CD4-positive, alpha-beta T cell (primary cell): ENCODE data around the gene SMIM36. TPM values are rescaled to one million over a fixed set of nuclear protein-coding genes. Genes with fewer than 3 reads are reported as not detected.
"Not testable (repeated sequence)": the region's sequence is repeated elsewhere in the genome, so short reads cannot be mapped to it uniquely, and the experiment has no call there.

Source experiments
- ATAC-seq: fragments of 200-7000 bp; cut with Tn5 transposase; one replicate; pipeline ENCODE4 v1.10.0; 2022; ENCODE audit warnings: mild to moderate bottlenecking; ENCODE audit not compliant: poor library complexity
- CTCF ChIA-PET: fragments of 350-600 bp; sonication (Branson Sonifier 250); formaldehyde crosslinking; loops from one replicate; lab custom pipeline; 2021; ENCODE audit warnings: antibody characterized with exemption, inconsistent platforms; lab: Charles Lee
- POLR2A ChIA-PET: fragments of 350-600 bp; sonication (Branson Sonifier 250); formaldehyde crosslinking; loops from one replicate; lab custom pipeline; 2021; ENCODE audit warnings: antibody characterized with exemption, inconsistent platforms; lab: Charles Lee
- DNase-seq, 14 experiments: peaks; one replicate each; pipeline ENCODE4 v3.0.0-alpha.2; 2013 to 2020; ENCODE audit warnings: mixed read lengths in 2 of 14
- H3K27ac ChIP-seq, 2 donors: one replicate each; pipeline versions ENCODE4 v1.5.1 to v1.7.0; 2013; ENCODE audit warnings: low read length in 2 of 2, low read depth in 1 of 2, mild to moderate bottlenecking in 1 of 2
- H3K27me3 ChIP-seq, 2 experiments: 1 replicate in 1 of 2; 2 replicates in 1 of 2; pipeline versions ENCODE4 v1.6.1 to v1.7.0; 2013; ENCODE audit warnings: low read length in 2 of 2, control low read depth in 1 of 2, mild to moderate bottlenecking in 1 of 2, moderate library complexity in 1 of 2; ENCODE audit not compliant: insufficient read depth in 2 of 2, control insufficient read depth in 1 of 2
- H3K36me3 ChIP-seq: one replicate; pipeline ENCODE4 v1.6.1; 2013; ENCODE audit warnings: low read length, control low read depth; ENCODE audit not compliant: insufficient read depth
- H3K4me1 ChIP-seq: one replicate; pipeline ENCODE4 v1.6.1; 2013; ENCODE audit warnings: low read length, control low read depth; ENCODE audit not compliant: insufficient read depth
- H3K4me3 ChIP-seq: one replicate; pipeline ENCODE4 v1.5.1; 2013; ENCODE audit warnings: mild to moderate bottlenecking, low read length, moderate library complexity
- H3K9me3 ChIP-seq, 2 experiments: 1 replicate in 1 of 2; 2 replicates in 1 of 2; pipeline versions ENCODE4 v1.6.1 to v1.7.0; 2013; ENCODE audit warnings: low read length in 2 of 2, mild to moderate bottlenecking in 2 of 2, control low read depth in 1 of 2, moderate library complexity in 1 of 2; ENCODE audit not compliant: control insufficient read depth in 1 of 2, insufficient read depth in 1 of 2
- H3K27ac Mint-ChIP-seq: one replicate; pipeline ENCODE4 v1.8.0; 2020; ENCODE audit warnings: mixed read lengths
- H3K27me3 Mint-ChIP-seq: one replicate; pipeline ENCODE4 v1.8.0; 2021; ENCODE audit warnings: mixed read lengths
- H3K36me3 Mint-ChIP-seq: one replicate; pipeline ENCODE4 v1.8.0; 2021; ENCODE audit warnings: low read depth, mixed read lengths
- H3K4me1 Mint-ChIP-seq: one replicate; pipeline ENCODE4 v1.8.0; 2021; ENCODE audit warnings: low read depth, mixed read lengths
- H3K4me3 Mint-ChIP-seq: one replicate; pipeline ENCODE4 v1.8.0; 2020; ENCODE audit warnings: mild to moderate bottlenecking, mixed read lengths
- H3K9me3 Mint-ChIP-seq: one replicate; pipeline ENCODE4 v1.8.0; 2020; ENCODE audit warnings: mixed read lengths
- CTCF ChIP-seq: fragments of 200-600 bp; IDR thresholded peaks from one replicate; pipeline ENCODE4 v1.8.0; 2022; ENCODE audit warnings: antibody characterized with exemption, mild to moderate bottlenecking
- intact Hi-C, 2 experiments: fragments of 100-400 bp; cut with DNase I in 1 of 2; cut with micrococcal nuclease in 1 of 2; formaldehyde crosslinking; loops; one replicate each; pipeline versions ENCODE4 v1.15.1 to v1.9.0; 2023 to 2025; cut with DNase I, micrococcal nuclease
- total RNA-seq, 174 experiments: library from RNA in 2 of 174; stranded (reverse) in 2 of 174; gene quantifications; one replicate each; pipeline ENCODE4 v1.2.3 and lab custom pipeline; 2021 to 2026

The SMIM36 gene
- total RNA-seq, 2 experiments from 2014 or later = not detected

- Histone ChIP-seq H3K4me3 (no peak overlapping the region), H3K9me3 (no peaks in the 10 kb centered on the region), H3K27me3 (peaks cover 0 to 8% of the 10 kb centered on the region in 2 experiments), H3K27ac (no peak overlapping the region), H3K36me3 (no peaks in the 10 kb centered on the region), H3K4me1 (no peaks in the 10 kb centered on the region)
- CTCF ChIA-PET = interaction anchor here (0.7 to 1.0 kb wide), 4 partner anchors 12 to 204 kb away, joined by 3 to 6 read pairs (median 3); no protein-coding TSS in a partner anchor
- H3K4me1 Mint-ChIP-seq = no peaks in the 10 kb centered on the region
- DNase-seq (peak; percentile 25 to 79 (median 68)), ATAC-seq (peak; percentile 57)
- no peak overlapping the region for H3K4me3 Mint-ChIP-seq
- no peaks in the 10 kb centered on the region for H3K9me3 Mint-ChIP-seq
- intact Hi-C loops = loop anchor here (2.0 to 10.0 kb wide), 4 partner anchors 157 to 522 kb away; no protein-coding TSS in a partner anchor
- POLR2A ChIA-PET = no interaction called here
- TF ChIP-seq CTCF = peak; percentile 97
- H3K27ac Mint-ChIP-seq = no peak overlapping the region
- H3K27me3 Mint-ChIP-seq = peaks cover 6% of the 10 kb centered on the region
- no peaks in the 10 kb centered on the region for H3K36me3 Mint-ChIP-seq
Observed at GRCh38 chr17:55513885-55514590, 2.8 kb upstream of the SMIM36 start.

- DNase-seq, ATAC-seq, H3K4me3 Mint-ChIP-seq, POLR2A ChIA-PET, H3K27ac Mint-ChIP-seq, H3K9me3 Mint-ChIP-seq, H3K27ac ChIP-seq, H3K4me1 ChIP-seq, intact Hi-C loops, H3K27me3 Mint-ChIP-seq, H3K36me3 Mint-ChIP-seq, H3K4me3 ChIP-seq, CTCF ChIA-PET, H3K4me1 Mint-ChIP-seq, H3K27me3 ChIP-seq, H3K9me3 ChIP-seq, H3K36me3 ChIP-seq: not testable (repeated sequence)
Observed at GRCh38 chr17:55507669-55508068, 3.6 kb downstream of the SMIM36 start.

GRCh38 chr17:55501626-55502025, 9.6 kb downstream of the SMIM36 start:
- H3K27me3 Mint-ChIP-seq, H3K27ac ChIP-seq, H3K4me3 Mint-ChIP-seq, H3K9me3 Mint-ChIP-seq, H3K36me3 Mint-ChIP-seq, intact Hi-C loops, CTCF ChIA-PET, POLR2A ChIA-PET, H3K27ac Mint-ChIP-seq, H3K4me1 Mint-ChIP-seq, H3K27me3 ChIP-seq, H3K4me3 ChIP-seq, ATAC-seq, H3K9me3 ChIP-seq, DNase-seq, H3K36me3 ChIP-seq, H3K4me1 ChIP-seq: not testable (repeated sequence)

- CTCF ChIA-PET = no interaction called here
- Histone ChIP-seq H3K27ac (no peak overlapping the region), H3K27me3 (no peaks in the 10 kb centered on the region), H3K4me1 (no peaks in the 10 kb centered on the region), H3K9me3 (no peaks in the 10 kb centered on the region), H3K4me3 (no peak overlapping the region), H3K36me3 (no peaks in the 10 kb centered on the region)
- no peaks in the 10 kb centered on the region for H3K27me3 Mint-ChIP-seq
- no peak for TF ChIP-seq CTCF
- H3K36me3 Mint-ChIP-seq = no peaks in the 10 kb centered on the region
- ATAC-seq = no peak
- H3K4me1 Mint-ChIP-seq = no peaks in the 10 kb centered on the region
- H3K9me3 Mint-ChIP-seq = no peaks in the 10 kb centered on the region
- intact Hi-C loops = no loop called here
- no peak for DNase-seq
- H3K4me3 Mint-ChIP-seq = no peak overlapping the region
- no peak overlapping the region for H3K27ac Mint-ChIP-seq
- POLR2A ChIA-PET = no interaction called here
Observed at GRCh38 chr17:55500103-55500502, 11.1 kb downstream of the SMIM36 start.
